IMR-90 (cell line): Measurements from ENCODE around the gene FGFRL1. TPM values are rescaled to one million over a fixed set of nuclear protein-coding genes. Genes with fewer than 3 reads are reported as not detected.
A peak's percentile ranks its signal among the peaks of the same experiment; 100 is the strongest.

Experiments
- ATAC-seq: fragments of 200-7000 bp; cut with Tn5 transposase; 2 replicates; pipeline ENCODE4 v1.9.1; 2020; ENCODE audit warnings: low read depth, mild to moderate bottlenecking, moderate library complexity
- BruUV-seq: library from RNA; stranded (reverse); fragments of 400-500 nt; replicated peaks from 2 replicates; lab custom pipeline; 2021; lab: Mats Ljungman, UMichigan
- CTCF ChIA-PET: fragments of 300-600 bp; formaldehyde crosslinking; extraction: SDS; loops from one replicate; lab custom pipeline; 2021; ENCODE audit warnings: antibody characterized with exemption; lab: Yijun Ruan, JAX
- POLR2A ChIA-PET: fragments of 300-600 bp; sonication (Branson Sonifier 250); formaldehyde crosslinking; loops from one replicate; lab custom pipeline; 2022; ENCODE audit warnings: antibody characterized with exemption; ENCODE audit not compliant: unreplicated experiment; lab: Charles Lee
- DNase-seq: peaks from one replicate; pipeline ENCODE4 v3.0.0; 2013
- H2AFZ ChIP-seq: replicated peaks from 2 replicates; pipeline ENCODE3; 2013; ENCODE audit warnings: low read length, mild to moderate bottlenecking; ENCODE audit not compliant: poor library complexity
- H2AK5ac ChIP-seq: 2 replicates; pipeline ENCODE4 v1.6.1; 2013; ENCODE audit warnings: low read depth, low read length, inconsistent platforms
- H2AK9ac ChIP-seq: replicated peaks from 2 replicates; pipeline ENCODE3; 2013; ENCODE audit warnings: mild to moderate bottlenecking, low read depth, low read length, moderate library complexity; ENCODE audit not compliant: poor library complexity
- H2BK120ac ChIP-seq: 2 replicates; pipeline ENCODE4 v1.6.1; 2013; ENCODE audit warnings: low read depth, low read length, inconsistent platforms
- H2BK15ac ChIP-seq: 3 replicates; pipeline ENCODE4 v1.6.1; 2013; ENCODE audit warnings: low read depth, low read length, inconsistent platforms
- H2BK20ac ChIP-seq: 2 replicates; pipeline ENCODE4 v1.6.1; 2013; ENCODE audit warnings: low read depth, mild to moderate bottlenecking, inconsistent platforms, low read length, moderate library complexity
- H2BK5ac ChIP-seq: 2 replicates; pipeline ENCODE4 v1.6.1; 2013; ENCODE audit warnings: mild to moderate bottlenecking, low read depth, low read length, inconsistent platforms; ENCODE audit not compliant: poor library complexity, severe bottlenecking
- H3K14ac ChIP-seq: replicated peaks from 2 replicates; pipeline ENCODE4 v1.6.1; 2013; ENCODE audit warnings: low read depth, low read length, inconsistent platforms
- H3K18ac ChIP-seq: 2 replicates; pipeline ENCODE4 v1.6.1; 2013; ENCODE audit warnings: low read depth, low read length, control low read depth
- H3K23ac ChIP-seq: 2 replicates; pipeline ENCODE4 v1.6.1; 2013; ENCODE audit warnings: low read depth, low read length, inconsistent platforms
- H3K27ac ChIP-seq: 2 replicates; pipeline ENCODE4 v1.5.1; 2013; ENCODE audit warnings: mild to moderate bottlenecking, control low read depth, low read length; ENCODE audit not compliant: insufficient read depth
- H3K27me3 ChIP-seq: 2 replicates; pipeline ENCODE4 v1.6.1; 2013; ENCODE audit warnings: low read length; ENCODE audit not compliant: control insufficient read depth, insufficient read depth
- H3K36me3 ChIP-seq: 2 replicates; pipeline ENCODE4 v1.6.1; 2013; ENCODE audit warnings: low read length, mixed read lengths; ENCODE audit not compliant: control insufficient read depth, insufficient read depth
- H3K4ac ChIP-seq: 2 replicates; pipeline ENCODE4 v1.6.1; 2013; ENCODE audit warnings: low read depth, low read length, inconsistent platforms
- H3K4me1 ChIP-seq: 2 replicates; pipeline ENCODE4 v1.6.1; 2013; ENCODE audit warnings: low read length, mixed read lengths; ENCODE audit not compliant: control insufficient read depth, insufficient read depth
- H3K4me2 ChIP-seq: 2 replicates; pipeline ENCODE4 v1.6.1; 2013; ENCODE audit warnings: low read depth, mild to moderate bottlenecking, control low read depth, low read length, moderate library complexity
- H3K4me3 ChIP-seq: 2 replicates; pipeline ENCODE4 v1.5.1; 2013; ENCODE audit warnings: low read depth, mild to moderate bottlenecking, control low read depth, low read length, moderate library complexity; ENCODE audit not compliant: insufficient read depth
- H3K56ac ChIP-seq: 2 replicates; pipeline ENCODE4 v1.6.1; 2013; ENCODE audit warnings: low read length, inconsistent platforms; ENCODE audit not compliant: insufficient read depth; ENCODE audit errors: extremely low read depth
- H3K79me1 ChIP-seq, 2 experiments: 2 replicates each; pipeline ENCODE4 v1.6.1; 2013; ENCODE audit warnings: low read length in 2 of 2, inconsistent platforms in 1 of 2, low read depth in 1 of 2
- H3K9ac ChIP-seq: 2 replicates; pipeline ENCODE4 v1.6.1; 2013; ENCODE audit warnings: low read depth, low read length, control low read depth
- H3K9me1 ChIP-seq: 2 replicates; pipeline ENCODE4 v1.6.1; 2013; ENCODE audit warnings: low read length, inconsistent platforms; ENCODE audit not compliant: insufficient read depth
- H3K9me3 ChIP-seq: 2 replicates; pipeline ENCODE4 v1.6.1; 2013; ENCODE audit warnings: low read length; ENCODE audit not compliant: control insufficient read depth, insufficient read depth
- H4K20me1 ChIP-seq: 2 replicates; pipeline ENCODE4 v1.6.1; 2013; ENCODE audit warnings: low read length, inconsistent platforms; ENCODE audit not compliant: insufficient read depth
- H4K5ac ChIP-seq: 2 replicates; pipeline ENCODE4 v1.6.1; 2013; ENCODE audit warnings: mild to moderate bottlenecking, low read depth, low read length, control low read depth
- H4K8ac ChIP-seq, 2 experiments: 2 replicates each; pipeline ENCODE4 v1.6.1; 2013; ENCODE audit warnings: low read depth in 2 of 2, low read length in 2 of 2, control low read depth in 1 of 2, inconsistent platforms in 1 of 2
- H4K91ac ChIP-seq: 2 replicates; pipeline ENCODE4 v1.6.1; 2013; ENCODE audit warnings: low read depth, low read length, inconsistent platforms; ENCODE audit not compliant: insufficient read depth
- BHLHE40 ChIP-seq: fragments of 150-350 bp; IDR thresholded peaks from 2 replicates; pipeline ENCODE4 v1.6.1; 2016; ENCODE audit warnings: mild to moderate bottlenecking, low read depth, low read length
- CEBPB ChIP-seq: IDR thresholded peaks from 2 replicates; pipeline ENCODE4 v1.6.1; 2012; ENCODE audit warnings: low read depth, low read length, improper control_type of control experiment
- CHD1 ChIP-seq: IDR thresholded peaks from 2 replicates; pipeline ENCODE4 v1.6.1; 2012; ENCODE audit warnings: low read depth, low read length, improper control_type of control experiment
- FOS ChIP-seq: fragments of 150-350 bp; IDR thresholded peaks from 2 replicates; pipeline ENCODE4 v1.6.1; 2016; ENCODE audit warnings: low read depth, low read length
- MAFK ChIP-seq: IDR thresholded peaks from 2 replicates; pipeline ENCODE4 v1.6.1; 2012; ENCODE audit warnings: low read depth, low read length, improper control_type of control experiment
- MAZ ChIP-seq: IDR thresholded peaks from 2 replicates; pipeline ENCODE4 v1.6.1; 2012; ENCODE audit warnings: low read depth, mild to moderate bottlenecking, low read length, improper control_type of control experiment, moderate library complexity, borderline replicate concordance
- MXI1 ChIP-seq: IDR thresholded peaks from 2 replicates; pipeline ENCODE4 v1.6.1; 2012; ENCODE audit warnings: low read depth, mild to moderate bottlenecking, low read length, moderate library complexity, borderline replicate concordance
- NFE2L2 ChIP-seq: fragments of 150-350 bp; IDR thresholded peaks from 2 replicates; pipeline ENCODE4 v1.6.1; 2016; ENCODE audit warnings: low read depth, mild to moderate bottlenecking, low read length
- POLR2A ChIP-seq: IDR thresholded peaks from 2 replicates; pipeline ENCODE4 v1.6.1; 2012; ENCODE audit warnings: mild to moderate bottlenecking, low read depth, low read length
- RAD21 ChIP-seq: IDR thresholded peaks from 2 replicates; pipeline ENCODE4 v1.6.1; 2012; ENCODE audit warnings: low read length, improper control_type of control experiment
- RCOR1 ChIP-seq: IDR thresholded peaks from 2 replicates; pipeline ENCODE4 v1.6.1; 2012; ENCODE audit warnings: mild to moderate bottlenecking, low read length, improper control_type of control experiment; ENCODE audit not compliant: insufficient replicate concordance
- RFX5 ChIP-seq: IDR thresholded peaks from 2 replicates; pipeline ENCODE4 v1.8.0; 2012; ENCODE audit warnings: low read depth, mild to moderate bottlenecking, low read length, moderate library complexity
- SMC3 ChIP-seq: fragments of 150-350 bp; IDR thresholded peaks from 2 replicates; pipeline ENCODE4 v1.6.1; 2016; ENCODE audit warnings: low read depth, mild to moderate bottlenecking, antibody characterized with exemption, low read length, moderate library complexity
- WGBS, 2 experiments: methylation state at CpG; one replicate each; pipeline versions ENCODE4 v1.1.5 to v1.1.7; 2013; ENCODE audit warnings: missing lambda C conversion rate in 2 of 2; ENCODE audit not compliant: insufficient read length in 1 of 2; ENCODE audit errors: extremely low coverage in 2 of 2; 5-methylcytosine and 5-hydroxymethylcytosine counted together
- dilution Hi-C: fragments of 300-500 bp; cut with HindIII; formaldehyde crosslinking; loops from one replicate; pipeline ENCODE4 v1.14.3; 2018; ENCODE audit warnings: low sequenced_read_pairs; ENCODE audit not compliant: unreplicated experiment
- in situ Hi-C: fragments of 300-500 bp; cut with MboI; formaldehyde crosslinking; loops from 3 replicates; pipeline ENCODE4 v1.14.3; 2019; ENCODE audit warnings: low sequenced_read_pairs, inconsistent platforms, mixed read lengths
- intact Hi-C: fragments of 100-400 bp; cut with micrococcal nuclease; formaldehyde crosslinking; loops from 2 replicates; pipeline ENCODE4 v1.10.0; 2022
- polyA plus RNA-seq, 3 experiments: library from polyadenylated mRNA; depleted of rRNA; stranded (reverse); fragments of >200 nt; gene quantifications; 2 replicates each; pipeline ENCODE4 v1.2.3, GENCODE V29; 2012; ENCODE audit warnings: low replicate concordance in 1 of 3
- total RNA-seq: library from RNA; depleted of rRNA; stranded (reverse); fragments of >200 nt; gene quantifications from 2 replicates; pipeline ENCODE4 v1.2.3, GENCODE V29; 2012
- TF ChIP-seq, protein P1 (sequence below): fragments of 150-350 bp; IDR thresholded peaks from 2 replicates; pipeline ENCODE4 v1.6.1; 2017; ENCODE audit warnings: mild to moderate bottlenecking, antibody characterized with exemption, low read length, low read depth
- TF ChIP-seq, protein P2 (sequence below): fragments of 150-350 bp; IDR thresholded peaks from 2 replicates; pipeline ENCODE4 v1.6.1; 2016; ENCODE audit warnings: low read depth, mild to moderate bottlenecking, low read length, moderate library complexity, borderline replicate concordance
- TF ChIP-seq, protein P3 (sequence below): conservative IDR thresholded peaks from 2 replicates; pipeline ENCODE4 v1.5.1; 2012; ENCODE audit warnings: mild to moderate bottlenecking, low read depth, low read length, improper control_type of control experiment

The FGFRL1 gene
- total and polyA plus RNA-seq, 2 of the 4 experiments (the other 2 are of a cell fraction) = 49.3 to 78.8 TPM

DNA sequence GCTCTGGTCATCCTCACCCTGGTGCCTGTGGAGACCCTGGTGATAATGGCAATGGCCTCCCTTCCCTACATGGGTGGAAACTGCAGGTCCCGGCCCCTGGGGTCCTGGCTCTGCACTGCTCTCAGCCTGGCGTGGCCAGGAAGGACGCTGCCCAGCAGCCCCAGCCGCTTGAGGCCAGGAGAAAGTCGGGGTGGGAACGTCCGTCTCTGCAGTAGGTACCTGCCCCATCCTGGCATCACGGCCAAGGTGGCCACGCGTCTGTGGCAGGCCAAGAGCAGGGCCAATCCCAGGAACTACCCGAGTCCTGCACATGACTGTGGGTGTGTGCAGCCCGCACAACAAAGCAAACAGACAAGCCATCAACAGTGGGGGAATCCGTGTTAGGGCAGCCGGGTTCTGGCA is 33.8 kb downstream of the FGFRL1 start:
- in situ Hi-C loops (no loop called here), dilution Hi-C loops (no loop called here), intact Hi-C loops (no loop called here)
- no peak for TF ChIP-seq RFX5
- TF ChIP-seq FOS = no peak
- TF ChIP-seq RAD21 = no peak
- TF ChIP-seq SMC3 = no peak
- TF ChIP-seq, protein P1, sequence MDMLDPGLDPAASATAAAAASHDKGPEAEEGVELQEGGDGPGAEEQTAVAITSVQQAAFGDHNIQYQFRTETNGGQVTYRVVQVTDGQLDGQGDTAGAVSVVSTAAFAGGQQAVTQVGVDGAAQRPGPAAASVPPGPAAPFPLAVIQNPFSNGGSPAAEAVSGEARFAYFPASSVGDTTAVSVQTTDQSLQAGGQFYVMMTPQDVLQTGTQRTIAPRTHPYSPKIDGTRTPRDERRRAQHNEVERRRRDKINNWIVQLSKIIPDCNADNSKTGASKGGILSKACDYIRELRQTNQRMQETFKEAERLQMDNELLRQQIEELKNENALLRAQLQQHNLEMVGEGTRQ = no peak
- TF ChIP-seq RCOR1 = no peak
- no peak for TF ChIP-seq NFE2L2
- no peak for TF ChIP-seq CEBPB
- no peak for TF ChIP-seq MXI1
- TF ChIP-seq POLR2A = no peak
- TF ChIP-seq MAFK = no peak
- TF ChIP-seq CHD1 = no peak
- no peak for TF ChIP-seq BHLHE40
- TF ChIP-seq MAZ = no peak
- TF ChIP-seq, protein P2, sequence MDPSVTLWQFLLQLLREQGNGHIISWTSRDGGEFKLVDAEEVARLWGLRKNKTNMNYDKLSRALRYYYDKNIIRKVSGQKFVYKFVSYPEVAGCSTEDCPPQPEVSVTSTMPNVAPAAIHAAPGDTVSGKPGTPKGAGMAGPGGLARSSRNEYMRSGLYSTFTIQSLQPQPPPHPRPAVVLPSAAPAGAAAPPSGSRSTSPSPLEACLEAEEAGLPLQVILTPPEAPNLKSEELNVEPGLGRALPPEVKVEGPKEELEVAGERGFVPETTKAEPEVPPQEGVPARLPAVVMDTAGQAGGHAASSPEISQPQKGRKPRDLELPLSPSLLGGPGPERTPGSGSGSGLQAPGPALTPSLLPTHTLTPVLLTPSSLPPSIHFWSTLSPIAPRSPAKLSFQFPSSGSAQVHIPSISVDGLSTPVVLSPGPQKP = no peak
- TF ChIP-seq, protein P3, sequence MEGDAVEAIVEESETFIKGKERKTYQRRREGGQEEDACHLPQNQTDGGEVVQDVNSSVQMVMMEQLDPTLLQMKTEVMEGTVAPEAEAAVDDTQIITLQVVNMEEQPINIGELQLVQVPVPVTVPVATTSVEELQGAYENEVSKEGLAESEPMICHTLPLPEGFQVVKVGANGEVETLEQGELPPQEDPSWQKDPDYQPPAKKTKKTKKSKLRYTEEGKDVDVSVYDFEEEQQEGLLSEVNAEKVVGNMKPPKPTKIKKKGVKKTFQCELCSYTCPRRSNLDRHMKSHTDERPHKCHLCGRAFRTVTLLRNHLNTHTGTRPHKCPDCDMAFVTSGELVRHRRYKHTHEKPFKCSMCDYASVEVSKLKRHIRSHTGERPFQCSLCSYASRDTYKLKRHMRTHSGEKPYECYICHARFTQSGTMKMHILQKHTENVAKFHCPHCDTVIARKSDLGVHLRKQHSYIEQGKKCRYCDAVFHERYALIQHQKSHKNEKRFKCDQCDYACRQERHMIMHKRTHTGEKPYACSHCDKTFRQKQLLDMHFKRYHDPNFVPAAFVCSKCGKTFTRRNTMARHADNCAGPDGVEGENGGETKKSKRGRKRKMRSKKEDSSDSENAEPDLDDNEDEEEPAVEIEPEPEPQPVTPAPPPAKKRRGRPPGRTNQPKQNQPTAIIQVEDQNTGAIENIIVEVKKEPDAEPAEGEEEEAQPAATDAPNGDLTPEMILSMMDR = no peak
- Histone ChIP-seq H2BK20ac (peak overlapping the region; percentile 96), H2AFZ (no peak overlapping the region), H3K56ac (no peak overlapping the region), H3K4ac (peak overlapping the region; percentile 99), H2BK120ac (peak overlapping the region; percentile 99), H3K4me3 (no peak overlapping the region), H3K27me3 (no peaks in the 10 kb centered on the region), H3K27ac (no peak overlapping the region), H3K9ac (no peak overlapping the region), H2BK5ac (no peak overlapping the region), H4K5ac (no peak overlapping the region), H3K9me3 (no peaks in the 10 kb centered on the region), H2AK9ac (no peak overlapping the region), H3K4me1 (peaks cover 38% of the 10 kb centered on the region), H3K79me1 (no peaks in the 10 kb centered on the region; a peak in 1 of 4 replicates), H4K8ac (peak overlapping the region in 1 of 2 experiments; percentile 95; a peak in 2 of 4 replicates), H3K36me3 (no peaks in the 10 kb centered on the region), H2AK5ac (peak overlapping the region; percentile 96), H3K4me2 (no peak overlapping the region), H4K20me1 (peaks cover 5% of the 10 kb centered on the region), H2BK15ac (peak overlapping the region; percentile 97; the same call in 2 of the 3 replicates), H4K91ac (peak overlapping the region; percentile 100), H3K18ac (no peak overlapping the region; the same call in 1 of the 2 replicates), H3K14ac (no peak overlapping the region), H3K23ac (no peak overlapping the region), H3K9me1 (peaks cover 26% of the 10 kb centered on the region)
- ChIA-PET CTCF (no interaction called here), POLR2A (no interaction called here)
- no peak for DNase-seq
- 100% methylated on average over 5 of the region's 14 CpGs; no CpG with 5 or more reads in 1 of the 2 experiments for WGBS, 2 experiments
- BruUV-seq = no TSS peak
- no peak for ATAC-seq
